ENCODE results near the gene PCDHGB1.
"Not testable (repeated sequence)": the region's sequence is repeated elsewhere in the genome, so short reads cannot be mapped to it uniquely, and the experiment has no call there.

Gene PCDHGB1

DNA sequence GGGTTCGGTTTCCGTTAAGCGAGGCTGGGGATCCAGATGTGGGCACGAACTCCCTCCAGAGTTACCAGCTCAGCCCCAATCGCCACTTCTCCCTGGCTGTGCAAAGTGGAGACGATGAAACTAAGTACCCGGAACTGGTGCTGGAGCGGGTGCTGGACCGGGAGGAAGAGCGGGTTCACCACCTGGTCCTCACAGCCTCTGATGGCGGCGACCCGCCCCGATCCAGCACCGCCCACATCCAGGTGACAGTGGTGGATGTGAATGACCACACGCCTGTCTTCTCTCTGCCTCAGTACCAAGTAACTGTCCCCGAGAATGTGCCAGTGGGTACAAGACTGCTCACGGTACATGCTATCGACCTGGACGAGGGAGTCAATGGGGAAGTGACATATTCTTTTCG is 33.4 kb downstream of the PCDHGB1 start:
- no peak for DNase-seq (ENCODE audit: low read depth)

DNA sequence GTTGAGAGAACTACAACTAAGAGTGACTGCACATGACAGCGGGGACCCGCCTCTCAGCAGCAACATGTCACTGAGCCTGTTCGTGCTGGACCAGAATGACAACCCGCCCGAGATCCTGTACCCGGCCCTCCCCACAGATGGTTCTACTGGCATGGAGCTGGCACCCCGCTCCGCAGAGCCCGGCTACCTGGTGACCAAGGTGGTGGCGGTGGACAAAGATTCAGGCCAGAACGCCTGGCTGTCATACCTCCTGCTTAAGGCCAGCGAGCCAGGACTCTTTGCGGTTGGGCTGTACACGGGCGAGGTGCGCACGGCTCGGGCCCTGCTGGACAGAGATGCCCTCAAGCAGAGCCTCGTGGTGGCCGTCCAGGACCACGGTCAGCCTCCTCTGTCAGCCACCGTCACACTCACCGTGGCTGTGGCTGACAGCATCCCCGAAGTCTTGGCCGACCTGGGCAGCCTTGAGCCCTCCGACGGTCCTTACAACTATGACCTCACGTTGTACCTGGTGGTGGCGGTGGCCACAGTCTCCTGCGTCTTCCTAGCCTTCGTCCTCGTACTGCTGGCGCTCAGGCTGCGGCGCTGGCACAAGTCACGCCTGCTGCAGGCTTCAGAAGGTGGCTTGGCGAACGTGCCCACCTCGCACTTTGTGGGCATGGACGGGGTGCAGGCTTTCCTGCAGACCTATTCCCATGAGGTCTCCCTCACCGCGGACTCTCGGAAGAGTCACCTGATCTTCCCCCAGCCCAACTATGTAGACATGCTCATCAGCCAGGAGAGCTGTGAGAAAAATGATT is 34.8 kb downstream of the PCDHGB1 start:
- DNase-seq (ENCODE audit: low read depth): no peak

DNA sequence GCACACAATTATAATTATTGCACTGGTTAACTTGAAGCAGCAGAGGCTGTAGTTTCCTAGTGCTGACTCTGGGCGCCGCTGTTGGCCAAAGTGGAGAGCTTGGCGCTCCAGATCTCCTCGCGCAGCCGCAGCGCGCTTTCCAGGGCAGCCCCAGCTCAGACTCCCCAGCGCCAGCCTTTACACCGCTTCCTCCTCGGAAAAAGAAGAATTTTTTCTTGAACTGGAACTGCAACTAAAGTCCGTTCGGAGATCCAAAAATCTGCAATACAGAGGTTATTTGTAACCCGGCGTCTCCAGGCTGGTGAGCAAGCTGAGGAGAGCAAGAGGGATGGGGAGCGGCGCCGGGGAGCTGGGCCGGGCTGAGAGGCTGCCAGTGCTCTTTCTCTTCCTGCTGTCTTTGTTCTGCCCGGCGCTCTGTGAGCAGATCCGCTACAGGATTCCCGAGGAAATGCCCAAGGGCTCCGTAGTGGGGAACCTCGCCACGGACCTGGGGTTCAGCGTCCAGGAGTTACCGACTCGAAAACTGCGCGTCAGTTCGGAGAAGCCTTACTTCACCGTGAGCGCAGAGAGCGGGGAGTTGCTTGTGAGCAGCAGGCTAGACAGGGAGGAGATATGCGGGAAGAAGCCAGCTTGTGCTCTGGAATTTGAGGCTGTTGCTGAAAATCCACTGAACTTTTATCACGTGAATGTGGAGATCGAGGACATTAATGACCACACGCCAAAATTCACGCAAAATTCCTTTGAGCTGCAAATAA is 37.8 kb downstream of the PCDHGB1 start, which contains the start of gene PCDHGB4:
PCDHGB4 (plus strand) TSS at position 142 of the 755 bp plus-strand sequence; CDS start at position 329, 187 bp downstream.
- DNase-seq (ENCODE audit: low read depth): not testable (repeated sequence)

DNA sequence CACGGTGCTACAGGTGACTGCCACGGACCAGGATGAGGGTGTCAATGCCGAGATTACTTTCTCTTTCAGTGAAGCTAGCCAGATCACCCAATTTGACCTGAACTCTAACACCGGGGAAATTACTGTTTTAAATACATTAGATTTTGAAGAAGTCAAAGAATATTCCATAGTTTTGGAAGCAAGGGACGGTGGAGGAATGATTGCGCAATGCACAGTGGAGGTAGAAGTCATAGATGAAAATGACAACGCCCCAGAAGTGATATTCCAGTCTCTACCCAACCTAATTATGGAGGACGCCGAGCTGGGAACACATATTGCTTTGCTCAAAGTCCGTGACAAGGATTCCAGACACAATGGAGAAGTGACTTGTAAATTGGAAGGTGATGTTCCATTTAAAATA is 38.8 kb downstream of the PCDHGB1 start:
- DNase-seq (ENCODE audit: low read depth): no peak

DNA sequence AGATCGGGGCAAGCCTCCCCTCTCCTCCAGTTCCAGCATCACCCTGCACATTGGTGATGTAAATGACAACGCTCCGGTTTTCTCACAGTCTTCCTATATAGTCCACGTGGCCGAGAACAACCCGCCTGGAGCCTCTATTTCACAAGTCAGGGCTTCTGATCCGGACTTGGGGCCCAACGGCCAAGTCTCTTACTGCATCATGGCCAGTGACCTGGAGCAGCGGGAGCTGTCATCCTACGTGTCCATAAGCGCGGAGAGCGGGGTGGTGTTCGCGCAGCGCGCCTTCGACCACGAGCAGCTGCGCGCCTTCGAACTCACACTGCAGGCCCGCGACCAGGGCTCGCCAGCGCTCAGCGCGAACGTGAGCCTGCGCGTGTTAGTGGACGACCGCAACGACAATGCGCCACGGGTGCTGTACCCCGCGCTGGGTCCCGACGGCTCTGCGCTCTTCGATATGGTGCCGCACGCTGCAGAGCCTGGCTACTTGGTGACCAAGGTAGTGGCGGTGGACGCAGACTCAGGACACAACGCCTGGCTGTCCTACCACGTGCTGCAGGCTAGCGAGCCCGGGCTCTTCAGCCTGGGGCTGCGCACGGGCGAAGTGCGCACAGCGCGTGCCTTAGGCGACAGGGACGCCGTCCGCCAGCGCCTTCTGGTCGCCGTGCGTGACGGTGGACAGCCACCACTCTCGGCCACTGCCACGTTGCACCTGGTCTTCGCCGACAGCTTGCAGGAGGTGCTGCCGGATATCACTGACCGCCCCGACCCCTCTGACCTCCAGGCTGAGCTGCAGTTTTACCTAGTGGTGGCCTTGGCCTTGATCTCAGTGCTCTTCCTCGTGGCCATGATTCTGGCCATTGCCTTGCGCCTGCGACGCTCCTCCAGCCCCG is 39.5 kb downstream of the PCDHGB1 start:
- no peak for DNase-seq (ENCODE audit: low read depth)

DNA sequence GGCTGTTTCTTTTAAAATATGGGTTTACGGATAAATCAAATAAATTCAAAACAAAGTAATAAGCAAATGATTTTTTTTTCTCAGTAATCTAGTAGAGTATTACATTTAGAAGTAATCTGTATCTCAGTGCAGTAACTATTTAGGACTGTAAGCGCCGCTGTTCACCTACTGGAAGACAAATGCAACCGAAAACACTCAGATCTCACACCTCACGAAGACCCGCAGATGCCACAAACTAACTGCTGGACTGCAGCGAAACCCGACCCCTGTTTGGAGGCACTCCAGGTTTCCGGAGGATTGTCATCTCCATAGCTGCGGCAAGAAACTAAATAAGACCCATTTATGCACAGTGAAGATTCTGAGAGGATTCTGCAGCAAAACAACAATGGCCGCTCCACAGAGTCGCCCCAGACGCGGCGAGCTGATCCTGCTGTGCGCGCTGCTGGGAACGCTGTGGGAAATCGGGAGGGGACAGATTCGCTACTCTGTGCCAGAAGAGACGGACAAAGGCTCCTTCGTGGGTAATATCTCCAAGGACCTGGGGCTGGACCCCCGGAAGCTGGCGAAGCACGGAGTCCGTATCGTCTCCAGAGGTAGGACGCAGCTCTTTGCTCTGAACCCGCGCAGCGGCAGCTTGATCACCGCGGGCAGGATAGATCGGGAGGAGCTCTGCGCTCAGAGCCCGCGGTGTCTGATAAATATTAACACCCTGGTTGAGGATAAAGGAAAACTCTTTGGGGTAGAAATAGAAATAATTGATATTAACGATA is 42.7 kb downstream of the PCDHGB1 start, which contains the start of gene PCDHGA8:
PCDHGA8 (plus strand) TSS at position 205 of the 770 bp plus-strand sequence; CDS start at position 386, 181 bp downstream.
- no peak for DNase-seq (ENCODE audit: low read depth)

DNA sequence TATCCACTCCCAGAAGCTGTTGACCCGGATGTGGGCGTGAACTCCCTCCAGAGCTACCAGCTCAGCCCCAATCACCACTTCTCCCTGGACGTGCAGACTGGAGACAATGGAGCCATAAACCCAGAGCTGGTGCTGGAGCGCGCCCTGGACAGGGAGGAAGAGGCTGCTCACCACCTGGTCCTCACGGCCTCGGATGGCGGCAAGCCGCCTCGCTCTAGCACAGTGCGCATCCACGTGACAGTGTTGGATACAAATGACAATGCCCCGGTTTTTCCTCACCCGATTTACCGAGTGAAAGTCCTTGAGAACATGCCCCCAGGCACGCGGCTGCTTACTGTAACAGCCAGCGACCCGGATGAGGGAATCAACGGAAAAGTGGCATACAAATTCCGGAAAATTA is 43.4 kb downstream of the PCDHGB1 start:
- no peak for DNase-seq (ENCODE audit: low read depth)

DNA sequence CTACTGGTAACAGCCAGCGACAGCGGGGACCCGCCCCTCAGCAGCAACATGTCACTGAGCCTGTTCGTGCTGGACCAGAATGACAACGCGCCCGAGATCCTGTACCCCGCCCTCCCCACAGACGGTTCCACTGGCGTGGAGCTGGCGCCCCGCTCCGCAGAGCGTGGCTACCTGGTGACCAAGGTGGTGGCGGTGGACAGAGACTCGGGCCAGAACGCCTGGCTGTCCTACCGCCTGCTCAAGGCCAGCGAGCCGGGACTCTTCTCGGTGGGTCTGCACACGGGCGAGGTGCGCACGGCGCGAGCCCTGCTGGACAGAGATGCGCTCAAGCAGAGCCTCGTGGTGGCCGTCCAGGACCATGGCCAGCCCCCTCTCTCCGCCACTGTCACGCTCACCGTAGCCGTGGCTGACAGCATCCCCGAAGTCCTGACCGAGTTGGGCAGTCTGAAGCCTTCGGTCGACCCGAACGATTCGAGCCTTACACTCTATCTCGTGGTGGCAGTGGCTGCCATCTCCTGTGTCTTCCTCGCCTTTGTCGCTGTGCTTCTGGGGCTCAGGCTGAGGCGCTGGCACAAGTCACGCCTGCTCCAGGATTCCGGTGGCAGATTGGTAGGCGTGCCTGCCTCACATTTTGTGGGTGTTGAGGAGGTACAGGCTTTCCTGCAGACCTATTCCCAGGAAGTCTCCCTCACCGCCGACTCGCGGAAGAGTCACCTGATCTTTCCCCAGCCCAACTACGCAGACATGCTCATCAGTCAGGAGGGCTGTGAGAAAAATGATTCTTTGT is 44.7 kb downstream of the PCDHGB1 start:
- not testable (repeated sequence) for DNase-seq (ENCODE audit: low read depth)

DNA sequence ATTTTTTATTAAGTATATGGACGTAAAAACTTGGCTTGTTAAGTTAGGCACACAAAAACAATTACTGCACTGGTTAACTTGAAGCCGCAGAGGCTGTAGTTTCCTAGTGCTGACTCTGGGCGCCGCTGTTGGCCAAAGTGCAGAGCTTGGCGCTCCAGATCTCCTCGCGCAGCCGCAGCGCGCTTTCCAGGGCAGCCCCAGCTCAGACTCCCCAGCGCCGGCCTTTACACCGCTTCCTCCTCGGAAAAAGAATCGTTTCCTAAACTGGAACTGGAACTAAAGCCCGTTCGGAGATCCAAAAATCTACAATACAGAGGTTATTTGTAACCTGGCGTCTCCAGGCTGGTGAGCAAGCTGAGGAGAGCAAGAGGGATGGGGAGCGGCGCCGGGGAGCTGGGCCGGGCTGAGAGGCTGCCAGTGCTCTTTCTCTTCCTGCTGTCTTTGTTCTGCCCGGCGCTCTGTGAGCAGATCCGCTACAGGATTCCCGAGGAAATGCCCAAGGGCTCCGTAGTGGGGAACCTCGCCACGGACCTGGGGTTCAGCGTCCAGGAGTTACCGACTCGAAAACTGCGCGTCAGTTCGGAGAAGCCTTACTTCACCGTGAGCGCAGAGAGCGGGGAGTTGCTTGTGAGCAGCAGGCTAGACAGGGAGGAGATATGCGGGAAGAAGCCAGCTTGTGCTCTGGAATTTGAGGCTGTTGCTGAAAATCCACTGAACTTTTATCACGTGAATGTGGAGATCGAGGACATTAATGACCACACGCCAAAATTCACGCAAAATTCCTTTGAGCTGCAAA is 48.1 kb downstream of the PCDHGB1 start, which contains the start of gene PCDHGB5:
PCDHGB5 (plus strand) TSS at position 192 of the 796 bp plus-strand sequence; CDS start at position 373, 181 bp downstream.
- not testable (repeated sequence) for DNase-seq (ENCODE audit: low read depth)

DNA sequence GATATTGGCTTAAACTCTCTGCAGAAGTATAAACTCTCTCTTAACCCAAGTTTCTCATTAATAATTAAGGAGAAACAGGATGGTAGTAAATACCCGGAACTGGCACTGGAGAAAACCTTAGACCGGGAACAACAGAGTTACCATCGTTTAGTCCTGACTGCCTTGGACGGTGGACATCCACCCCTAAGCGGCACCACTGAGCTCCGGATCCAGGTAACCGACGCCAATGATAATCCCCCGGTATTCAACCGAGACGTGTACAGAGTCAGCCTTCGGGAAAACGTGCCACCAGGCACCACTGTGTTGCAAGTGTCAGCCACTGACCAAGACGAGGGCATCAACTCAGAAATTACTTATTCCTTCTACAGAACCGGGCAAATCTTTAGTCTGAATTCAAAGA is 48.7 kb downstream of the PCDHGB1 start:
- no peak for DNase-seq (ENCODE audit: low read depth)

DNA sequence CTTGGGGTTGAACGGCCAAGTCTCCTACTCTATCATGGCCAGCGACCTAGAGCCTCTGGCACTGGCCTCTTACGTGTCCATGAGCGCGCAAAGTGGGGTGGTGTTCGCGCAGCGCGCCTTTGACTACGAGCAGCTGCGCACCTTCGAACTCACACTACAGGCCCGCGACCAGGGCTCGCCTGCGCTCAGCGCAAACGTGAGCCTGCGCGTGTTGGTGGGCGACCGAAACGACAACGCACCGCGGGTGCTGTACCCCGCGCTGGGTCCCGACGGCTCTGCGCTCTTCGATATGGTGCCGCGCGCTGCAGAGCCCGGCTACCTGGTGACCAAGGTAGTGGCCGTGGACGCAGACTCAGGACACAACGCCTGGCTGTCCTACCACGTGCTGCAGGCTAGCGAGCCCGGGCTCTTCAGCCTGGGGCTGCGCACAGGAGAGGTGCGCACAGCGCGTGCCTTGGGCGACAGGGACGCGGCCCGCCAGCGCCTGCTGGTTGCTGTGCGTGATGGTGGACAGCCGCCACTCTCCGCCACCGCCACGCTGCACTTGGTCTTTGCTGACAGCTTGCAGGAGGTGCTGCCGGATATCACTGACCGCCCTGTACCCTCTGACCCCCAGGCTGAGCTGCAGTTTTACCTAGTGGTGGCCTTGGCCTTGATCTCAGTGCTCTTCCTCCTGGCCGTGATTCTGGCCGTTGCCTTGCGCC is 49.8 kb downstream of the PCDHGB1 start:
- DNase-seq (ENCODE audit: low read depth): no peak
